Fibroblast of skin of scalp (primary cell): ENCODE results near the gene YDJC.
"Not testable (repeated sequence)": the region's sequence is repeated elsewhere in the genome, so short reads cannot be mapped to it uniquely, and the experiment has no call there.

Experiments
- DNase-seq: peaks from one replicate; pipeline ENCODE4 v3.0.0-alpha.2; 2013

YDJC gene

GRCh38 chr22:21605887-21606564 is 23.8 kb downstream of the YDJC start:
- DNase-seq, result no peak

GRCh38 chr22:21603973-21604372 is 25.8 kb downstream of the YDJC start:
- DNase-seq, result no peak

- DNase-seq, result no peak
Measured at GRCh38 chr22:21602579-21602978, 27.2 kb downstream of the YDJC start.

- no peak for DNase-seq
Measured at GRCh38 chr22:21599053-21599893, 30.5 kb downstream of the YDJC start.

GRCh38 chr22:21598302-21598701 is 31.5 kb downstream of the YDJC start:
- DNase-seq, result no peak

- not testable (repeated sequence) for DNase-seq
Measured at GRCh38 chr22:21596356-21597135, 33.3 kb downstream of the YDJC start.

- no peak for DNase-seq
Measured at GRCh38 chr22:21594865-21595452, 34.9 kb downstream of the YDJC start.

GRCh38 chr22:21593406-21594232 is 36.2 kb downstream of the YDJC start:
- no peak for DNase-seq

- DNase-seq, result no peak
Measured at GRCh38 chr22:21592422-21592821, 37.4 kb downstream of the YDJC start.

- no peak for DNase-seq
Measured at GRCh38 chr22:21591695-21592094, 38.1 kb downstream of the YDJC start.

- DNase-seq, result no peak
Measured at GRCh38 chr22:21590809-21591641, 38.8 kb downstream of the YDJC start.

GRCh38 chr22:21589396-21589795 is 40.4 kb downstream of the YDJC start:
- no peak for DNase-seq

- no peak for DNase-seq
Measured at GRCh38 chr22:21587803-21588611, 41.8 kb downstream of the YDJC start.

- no peak for DNase-seq
Measured at GRCh38 chr22:21585389-21585788, 44.4 kb downstream of the YDJC start.

GRCh38 chr22:21582801-21583740 is 46.8 kb downstream of the YDJC start:
- DNase-seq, result no peak

GRCh38 chr22:21581009-21581713 is 48.7 kb downstream of the YDJC start:
- DNase-seq, result not testable (repeated sequence)

- DNase-seq, result not testable (repeated sequence)
Measured at GRCh38 chr22:21580623-21581007, 49.2 kb downstream of the YDJC start.

GRCh38 chr22:21579474-21579851 is 50.4 kb downstream of the YDJC start:
- DNase-seq, result no peak
